Neural progenitor cell (in vitro differentiated cells): ENCODE data around the gene RNF126. TPM values are rescaled to one million over a fixed set of nuclear protein-coding genes. Genes with fewer than 3 reads are reported as not detected.

Experiments
- DNase-seq: peaks from one replicate; pipeline ENCODE4 v3.0.0-alpha.2; 2016; ENCODE audit warnings: low spot score
- H2AFZ ChIP-seq: fragments of 200-600 bp; sonication (generic); replicated peaks from 2 replicates; pipeline ENCODE4 v1.6.1; 2016; ENCODE audit warnings: antibody characterized with exemption
- H3F3A ChIP-seq: fragments of 200-600 bp; sonication (generic); 2 replicates; pipeline ENCODE4 v1.6.1; 2016; ENCODE audit warnings: antibody characterized with exemption, low read depth
- H3K27ac ChIP-seq: fragments of 200-600 bp; sonication (generic); 2 replicates; pipeline ENCODE4 v1.5.1; 2016; ENCODE audit warnings: mild to moderate bottlenecking
- H3K27me3 ChIP-seq: fragments of 200-600 bp; sonication (generic); 2 replicates; pipeline ENCODE4 v1.6.1; 2016; ENCODE audit warnings: mild to moderate bottlenecking, moderate library complexity
- H3K36me3 ChIP-seq: fragments of 200-600 bp; sonication (generic); 2 replicates; pipeline ENCODE4 v1.5.1; 2016
- H3K4me1 ChIP-seq: fragments of 200-600 bp; sonication (generic); 2 replicates; pipeline ENCODE4 v1.6.1; 2016; ENCODE audit warnings: mixed run types
- H3K4me2 ChIP-seq: fragments of 200-600 bp; sonication (generic); 2 replicates; pipeline ENCODE4 v1.6.1; 2016
- H3K4me3 ChIP-seq: fragments of 200-600 bp; sonication (generic); 2 replicates; pipeline ENCODE4 v1.5.1; 2016
- H3K79me2 ChIP-seq: fragments of 200-600 bp; sonication (generic); 2 replicates; pipeline ENCODE4 v1.6.1; 2016; ENCODE audit warnings: low read depth
- H3K9ac ChIP-seq: fragments of 200-600 bp; sonication (generic); 2 replicates; pipeline ENCODE4 v1.6.1; 2016
- H3K9me3 ChIP-seq: fragments of 200-600 bp; sonication (generic); 2 replicates; pipeline ENCODE4 v1.5.1; 2016; ENCODE audit warnings: low read depth
- H4K20me1 ChIP-seq: fragments of 200-600 bp; sonication (generic); 2 replicates; pipeline ENCODE4 v1.6.1; 2016; ENCODE audit warnings: low read depth
- H3K27ac Mint-ChIP-seq: 3 replicates; pipeline ENCODE4 v1.8.0; 2021; ENCODE audit warnings: mixed read lengths
- H3K27me3 Mint-ChIP-seq: 2 replicates; pipeline ENCODE4 v1.8.0; 2022; ENCODE audit warnings: low read depth, mild to moderate bottlenecking, inconsistent platforms, moderate library complexity, mixed read lengths; ENCODE audit not compliant: insufficient read depth
- H3K36me3 Mint-ChIP-seq: 3 replicates; pipeline ENCODE4 v1.8.0; 2021; ENCODE audit warnings: mixed read lengths
- H3K4me1 Mint-ChIP-seq: 3 replicates; pipeline ENCODE4 v1.8.0; 2021; ENCODE audit warnings: mixed read lengths
- H3K4me3 Mint-ChIP-seq: 3 replicates; pipeline ENCODE4 v1.8.0; 2021; ENCODE audit warnings: mild to moderate bottlenecking, moderate library complexity, mixed read lengths
- H3K9me3 Mint-ChIP-seq: 3 replicates; pipeline ENCODE4 v1.8.0; 2020; ENCODE audit warnings: mixed read lengths
- EZH2 ChIP-seq: fragments of 200-600 bp; sonication (generic); IDR thresholded peaks from 2 replicates; pipeline ENCODE4 v1.6.1; 2017; ENCODE audit warnings: antibody characterized with exemption, mild to moderate bottlenecking, moderate library complexity
- EZH2phosphoT487 ChIP-seq: fragments of 200-600 bp; sonication (generic); IDR thresholded peaks from 2 replicates; pipeline ENCODE4 v1.6.1; 2017; ENCODE audit warnings: antibody characterized with exemption
- total RNA-seq: library from RNA; depleted of rRNA; stranded (reverse); fragments of >200 nt; gene quantifications from 2 replicates; pipeline ENCODE4 v1.2.3, GENCODE V29; 2015; ENCODE audit warnings: low replicate concordance
- TF ChIP-seq, protein P1 (sequence below): fragments of 200-600 bp; sonication (generic); IDR thresholded peaks from 2 replicates; pipeline ENCODE4 v1.5.1; 2017; ENCODE audit warnings: antibody characterized with exemption, mild to moderate bottlenecking

RNF126 gene
- total RNA-seq, 1 donor from 2014 or later: 9.7 TPM

DNA sequence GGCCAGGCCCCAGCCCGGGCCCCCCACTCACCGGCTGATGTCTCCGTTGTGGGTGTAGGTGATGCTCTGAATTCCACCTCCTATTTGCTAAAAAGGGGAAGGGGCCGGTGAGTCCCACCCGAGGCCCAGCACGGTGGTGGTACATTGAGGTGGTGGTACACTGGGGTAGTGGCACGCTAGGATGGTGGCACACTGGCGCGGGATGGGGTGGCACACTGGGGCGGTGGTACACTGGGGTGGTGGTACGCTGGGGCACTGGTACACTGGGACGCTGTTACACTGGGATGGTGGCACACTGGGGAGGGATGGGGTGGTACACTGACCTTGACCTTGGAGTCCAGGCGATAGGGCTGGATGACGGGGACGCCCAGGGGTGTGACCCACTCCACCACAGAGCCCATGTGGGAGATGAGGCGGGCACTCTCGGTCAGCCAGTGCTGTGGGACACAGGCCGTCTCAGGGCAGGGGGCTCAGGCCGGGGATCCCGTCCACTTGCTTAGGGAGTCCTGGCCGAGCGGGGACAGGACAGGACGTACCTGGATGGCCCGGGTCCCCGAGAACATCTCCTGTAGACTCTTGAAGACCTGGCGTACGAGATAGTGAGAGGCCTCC is 44.2 kb downstream of the RNF126 start:
- TF ChIP-seq, protein P1, sequence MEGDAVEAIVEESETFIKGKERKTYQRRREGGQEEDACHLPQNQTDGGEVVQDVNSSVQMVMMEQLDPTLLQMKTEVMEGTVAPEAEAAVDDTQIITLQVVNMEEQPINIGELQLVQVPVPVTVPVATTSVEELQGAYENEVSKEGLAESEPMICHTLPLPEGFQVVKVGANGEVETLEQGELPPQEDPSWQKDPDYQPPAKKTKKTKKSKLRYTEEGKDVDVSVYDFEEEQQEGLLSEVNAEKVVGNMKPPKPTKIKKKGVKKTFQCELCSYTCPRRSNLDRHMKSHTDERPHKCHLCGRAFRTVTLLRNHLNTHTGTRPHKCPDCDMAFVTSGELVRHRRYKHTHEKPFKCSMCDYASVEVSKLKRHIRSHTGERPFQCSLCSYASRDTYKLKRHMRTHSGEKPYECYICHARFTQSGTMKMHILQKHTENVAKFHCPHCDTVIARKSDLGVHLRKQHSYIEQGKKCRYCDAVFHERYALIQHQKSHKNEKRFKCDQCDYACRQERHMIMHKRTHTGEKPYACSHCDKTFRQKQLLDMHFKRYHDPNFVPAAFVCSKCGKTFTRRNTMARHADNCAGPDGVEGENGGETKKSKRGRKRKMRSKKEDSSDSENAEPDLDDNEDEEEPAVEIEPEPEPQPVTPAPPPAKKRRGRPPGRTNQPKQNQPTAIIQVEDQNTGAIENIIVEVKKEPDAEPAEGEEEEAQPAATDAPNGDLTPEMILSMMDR: no peak
- TF ChIP-seq EZH2phosphoT487 (no peak), EZH2 (no peak)
- H3K36me3 ChIP-seq: no peaks in the 10 kb centered on the region
- no peak overlapping the region for H3K9ac ChIP-seq
- DNase-seq: no peak
- H3F3A ChIP-seq: no peaks in the 10 kb centered on the region
- H3K4me3 ChIP-seq: no peak overlapping the region
- H3K4me1 Mint-ChIP-seq: peaks cover 4% of the 10 kb centered on the region
- H3K4me2 ChIP-seq: no peak overlapping the region
- H3K27ac Mint-ChIP-seq: no peak overlapping the region
- peaks cover 5% of the 10 kb centered on the region for H3K27me3 Mint-ChIP-seq
- H3K27ac ChIP-seq: no peak overlapping the region
- H3K79me2 ChIP-seq: no peaks in the 10 kb centered on the region
- H3K9me3 ChIP-seq: no peaks in the 10 kb centered on the region
- H3K36me3 Mint-ChIP-seq: peaks cover 17% of the 10 kb centered on the region
- H3K4me3 Mint-ChIP-seq: no peak overlapping the region
- no peak overlapping the region for H2AFZ ChIP-seq
- H3K4me1 ChIP-seq: no peaks in the 10 kb centered on the region
- H3K27me3 ChIP-seq: no peaks in the 10 kb centered on the region
- no peaks in the 10 kb centered on the region for H3K9me3 Mint-ChIP-seq
- H4K20me1 ChIP-seq: no peaks in the 10 kb centered on the region

- H3K27ac ChIP-seq: no peak overlapping the region
- H3K9me3 Mint-ChIP-seq: no peaks in the 10 kb centered on the region
- H3K36me3 Mint-ChIP-seq: peaks cover 16% of the 10 kb centered on the region
- peaks cover 3% of the 10 kb centered on the region for H3K27me3 Mint-ChIP-seq
- H3K27ac Mint-ChIP-seq: no peak overlapping the region
- H3K4me1 ChIP-seq: no peaks in the 10 kb centered on the region
- H2AFZ ChIP-seq: no peak overlapping the region
- H3K4me3 ChIP-seq: no peak overlapping the region
- no peak for DNase-seq
- H3K9ac ChIP-seq: no peak overlapping the region
- H3K4me3 Mint-ChIP-seq: no peak overlapping the region
- H3K4me2 ChIP-seq: no peak overlapping the region
- H3K9me3 ChIP-seq: no peaks in the 10 kb centered on the region
- no peaks in the 10 kb centered on the region for H3K79me2 ChIP-seq
- H3K27me3 ChIP-seq: no peaks in the 10 kb centered on the region
- no peaks in the 10 kb centered on the region for H3K4me1 Mint-ChIP-seq
- no peaks in the 10 kb centered on the region for H4K20me1 ChIP-seq
- H3F3A ChIP-seq: no peaks in the 10 kb centered on the region
- TF ChIP-seq, protein P1: no peak
- TF ChIP-seq EZH2: no peak
- TF ChIP-seq EZH2phosphoT487: no peak
- no peaks in the 10 kb centered on the region for H3K36me3 ChIP-seq
These were observed 44.8 kb downstream of the RNF126 start for GRCh38 chr19:618247-618619.

GRCh38 chr19:617551-618246 is 45.3 kb downstream of the RNF126 start:
- Histone ChIP-seq H3K9ac (no peak overlapping the region), H2AFZ (no peak overlapping the region), H3K4me1 (no peaks in the 10 kb centered on the region), H3K79me2 (no peaks in the 10 kb centered on the region), H3K9me3 (no peaks in the 10 kb centered on the region), H3K4me3 (no peak overlapping the region), H3K27ac (no peak overlapping the region), H3K4me2 (no peak overlapping the region), H3K36me3 (no peaks in the 10 kb centered on the region), H3K27me3 (no peaks in the 10 kb centered on the region), H3F3A (no peaks in the 10 kb centered on the region), H4K20me1 (no peaks in the 10 kb centered on the region)
- Mint-ChIP-seq H3K4me3 (no peak overlapping the region), H3K36me3 (peaks cover 16% of the 10 kb centered on the region), H3K4me1 (no peaks in the 10 kb centered on the region), H3K27me3 (peaks cover 3% of the 10 kb centered on the region), H3K27ac (no peak overlapping the region), H3K9me3 (no peaks in the 10 kb centered on the region)
- DNase-seq: no peak
- TF ChIP-seq, protein P1: no peak
- TF ChIP-seq EZH2: no peak
- no peak for TF ChIP-seq EZH2phosphoT487
